Suppressor macrophage treated with lipopolysaccharide for 1 hour (primary cell): ENCODE measurements around the gene TREH.

ENCODE experiments used
- DNase-seq, 3 donors: peaks; one replicate each; pipeline ENCODE4 v3.0.0-alpha.2; 2020 to 2022

TREH gene

DNA sequence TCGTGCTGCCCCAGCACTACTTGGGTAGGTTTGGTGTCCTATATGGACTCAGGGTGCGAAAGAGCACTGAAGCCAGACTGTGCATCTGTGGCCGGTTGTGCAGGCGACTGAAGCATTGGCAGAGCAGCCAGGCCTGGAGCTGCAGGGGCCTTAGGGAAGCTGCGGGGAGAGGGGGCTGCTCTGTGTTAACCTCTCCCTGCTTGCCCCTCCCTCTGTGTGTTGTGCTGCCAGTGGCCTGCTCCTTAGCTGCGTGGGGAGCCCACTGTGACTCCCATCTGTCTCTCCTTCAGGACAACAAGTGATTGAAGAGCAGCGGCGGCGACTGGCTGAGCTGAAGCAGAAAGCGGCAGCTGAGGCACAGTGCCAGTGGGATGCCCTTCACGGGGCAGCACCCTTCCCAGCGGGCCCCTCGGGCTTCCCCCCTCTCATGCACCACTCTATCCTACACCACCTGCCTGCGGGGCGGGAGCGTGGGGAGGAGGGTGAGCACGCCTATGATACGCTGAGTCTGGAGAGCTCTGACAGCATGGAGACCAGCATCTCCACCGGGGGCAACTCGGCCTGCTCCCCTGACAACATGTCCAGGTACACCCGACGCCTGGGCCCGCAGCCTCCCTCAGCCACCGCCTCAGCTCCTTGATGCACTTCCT lies 34.3 kb downstream of the TREH start:
- DNase-seq, result no peak

- no peak for DNase-seq
Observed at GRCh38 chr11:118644496-118644895, 35.0 kb downstream of the TREH start.

DNA sequence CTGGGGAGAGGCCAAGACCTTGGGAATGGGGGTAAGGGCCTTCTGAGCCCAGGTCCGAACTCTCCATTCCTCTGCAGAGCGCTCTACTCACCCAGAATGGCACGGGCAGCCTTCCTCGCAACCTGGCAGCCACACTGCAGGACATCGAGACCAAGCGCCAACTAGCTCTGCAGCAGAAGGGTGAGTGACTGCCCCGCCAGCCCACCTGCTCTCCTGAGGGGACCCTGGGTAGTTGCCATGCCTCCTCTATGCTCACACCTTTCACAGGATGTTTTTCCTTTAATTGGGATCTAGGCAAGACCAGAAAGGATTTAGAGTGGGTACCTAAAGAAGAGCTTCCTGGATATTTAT lies 35.5 kb downstream of the TREH start:
- DNase-seq, result no peak

DNA sequence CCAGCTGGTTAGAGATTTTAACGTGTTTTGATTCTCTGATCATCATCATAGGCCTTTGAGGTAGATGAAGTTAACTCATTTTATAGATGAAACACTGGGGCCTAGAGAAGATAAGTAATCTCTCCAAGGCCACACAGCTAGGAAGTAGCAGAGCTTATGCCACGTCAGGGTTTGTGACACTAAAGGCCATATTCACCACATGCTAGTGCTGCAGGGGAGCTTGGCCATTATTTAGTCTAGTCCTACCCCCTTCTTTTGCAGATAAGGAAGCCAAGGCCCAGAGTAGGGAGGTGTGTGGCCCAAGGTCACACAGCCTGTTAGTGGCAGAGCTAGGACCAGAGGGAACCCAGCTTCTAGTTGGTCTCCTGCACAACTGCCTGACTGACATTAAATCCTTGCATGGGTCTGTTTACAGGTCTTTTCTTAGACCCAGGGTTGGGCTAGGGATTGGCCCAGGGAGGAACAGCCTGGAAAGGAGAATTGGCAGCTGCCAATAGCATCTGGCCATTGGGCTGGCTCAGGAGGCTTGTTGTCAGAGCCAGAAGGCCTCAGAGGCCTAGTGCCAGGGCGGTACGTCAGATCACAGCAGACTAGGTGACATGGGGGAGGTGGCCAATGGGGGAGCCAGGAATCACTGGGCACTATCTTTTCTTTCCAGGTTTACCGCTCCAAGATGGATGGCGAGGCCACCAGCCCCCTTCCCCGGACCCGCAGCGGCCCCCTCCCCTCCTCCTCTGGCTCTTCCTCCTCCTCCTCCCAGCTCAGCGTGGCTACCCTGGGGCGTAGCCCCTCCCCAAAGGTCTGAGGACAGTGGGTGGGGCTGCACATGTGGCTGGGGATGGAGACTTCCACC lies 36.1 kb downstream of the TREH start:
- no peak for DNase-seq

GRCh38 chr11:118641397-118642019 lies 37.9 kb downstream of the TREH start:
- no peak for DNase-seq

DNA sequence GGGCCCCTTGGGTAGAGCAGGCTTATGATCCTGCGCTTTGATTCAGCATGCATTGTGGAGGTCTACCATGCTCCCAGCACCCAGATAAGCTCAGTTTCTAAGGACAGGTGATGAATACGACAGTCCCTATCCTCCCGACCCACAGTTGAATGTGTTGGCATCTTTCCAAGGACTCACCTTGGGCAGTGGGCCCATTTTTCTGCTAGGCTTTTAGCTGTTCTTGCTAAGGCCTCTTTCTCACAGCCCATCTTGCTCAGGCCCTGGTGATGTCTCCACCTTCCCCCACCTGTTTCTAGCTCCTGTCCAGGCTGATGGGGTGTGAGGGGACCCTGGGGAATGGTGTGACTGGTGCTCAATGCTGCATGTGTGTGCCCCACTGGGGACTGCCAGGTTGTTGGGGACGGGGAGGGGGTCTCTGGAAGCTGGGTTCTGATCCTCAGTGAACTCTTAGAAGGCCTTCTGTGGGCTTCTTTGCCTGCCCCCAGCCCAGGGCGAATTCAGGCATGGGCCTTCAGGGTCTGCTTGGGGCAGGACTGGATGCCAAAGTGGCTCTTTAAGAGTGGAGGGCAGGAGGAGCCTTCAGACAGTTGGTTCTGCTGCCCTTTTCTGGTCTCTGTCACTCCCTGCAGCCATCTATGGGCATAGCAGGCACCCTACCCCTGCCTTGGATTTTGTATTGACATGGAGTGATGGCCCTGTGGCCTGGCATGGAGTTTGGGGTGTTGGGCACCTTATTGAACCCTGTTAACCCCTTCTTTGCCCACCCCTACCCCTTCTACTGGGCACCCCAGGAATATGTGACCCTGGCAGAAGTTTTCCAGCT lies 38.9 kb downstream of the TREH start:
- peak in 1 of 3 donors; percentile 19 for DNase-seq

DNA sequence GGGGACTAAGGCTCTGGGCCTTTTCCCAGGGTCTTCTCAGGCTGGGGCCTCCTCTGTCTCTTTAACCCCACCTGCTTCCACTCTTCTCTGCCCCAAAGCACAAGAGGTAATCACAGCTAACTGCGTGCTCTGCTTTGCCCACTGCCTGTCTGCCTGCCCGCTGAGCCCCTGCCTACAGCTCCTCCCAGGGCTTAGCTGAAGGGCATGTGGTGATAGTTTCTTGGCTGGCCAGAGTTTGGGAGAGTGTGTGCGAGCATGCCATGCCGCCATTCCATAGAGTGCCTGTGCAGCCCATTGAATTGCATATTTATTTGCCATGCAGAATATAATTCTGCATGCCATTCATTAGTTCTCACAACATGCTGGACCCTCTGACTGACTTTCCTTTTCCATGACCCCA lies 39.6 kb downstream of the TREH start:
- DNase-seq, result no peak

DNA sequence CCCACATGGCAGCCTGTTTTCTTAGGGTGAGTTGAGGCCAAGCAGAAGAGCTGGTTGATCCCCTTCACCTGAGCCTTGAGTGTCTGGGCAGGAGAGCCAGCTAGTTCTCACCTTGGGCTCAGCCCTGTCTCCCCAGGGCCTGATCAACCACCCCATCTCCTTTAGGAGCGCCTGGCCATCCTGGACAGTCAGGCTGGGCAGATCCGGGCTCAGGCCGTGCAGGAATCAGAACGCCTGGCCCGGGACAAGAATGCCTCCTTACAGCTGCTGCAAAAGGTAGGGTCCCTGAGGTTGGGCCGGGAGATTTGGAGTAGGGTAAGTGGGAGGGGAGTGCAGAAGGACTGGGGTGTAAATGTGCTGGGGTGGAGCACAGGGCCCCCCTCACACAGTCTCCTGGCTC lies 40.7 kb downstream of the TREH start:
- no peak for DNase-seq

DNA sequence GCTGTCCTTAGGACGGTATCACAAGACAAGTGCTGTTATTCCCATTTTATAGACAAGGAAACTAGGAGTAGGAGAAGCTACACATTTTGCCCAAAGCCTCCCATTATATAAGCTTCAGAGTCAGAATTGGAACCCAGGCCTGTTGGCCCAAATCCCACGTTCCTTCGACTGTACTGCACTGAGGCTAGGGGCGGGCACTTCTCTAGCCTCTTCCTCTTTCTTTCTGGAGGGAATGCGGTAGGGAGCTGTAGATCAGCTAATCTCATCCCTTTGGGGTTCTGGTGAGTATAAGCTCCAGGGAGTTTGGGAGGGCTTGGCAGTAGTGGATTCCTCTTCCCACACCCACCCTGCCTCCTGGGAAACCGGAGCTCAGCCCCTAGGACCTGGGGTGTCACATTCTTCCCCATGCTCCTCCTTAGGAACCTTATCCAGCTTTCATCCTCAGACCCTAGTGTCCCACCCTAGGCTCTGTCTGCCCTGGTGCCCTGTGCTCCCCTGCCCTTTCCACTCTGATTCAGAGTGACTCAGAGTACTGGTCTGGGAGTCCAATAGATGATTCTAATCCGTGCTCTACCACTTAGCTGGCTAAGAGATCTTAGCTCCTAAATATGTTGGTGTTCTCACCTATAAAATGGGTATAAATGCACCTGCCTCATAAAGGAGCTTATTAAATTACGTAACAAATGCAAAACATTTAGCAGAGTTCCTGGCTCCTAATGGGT lies 42.7 kb downstream of the TREH start:
- no peak for DNase-seq

- no peak for DNase-seq
Observed at GRCh38 chr11:118635642-118636041, 43.8 kb downstream of the TREH start.

DNA sequence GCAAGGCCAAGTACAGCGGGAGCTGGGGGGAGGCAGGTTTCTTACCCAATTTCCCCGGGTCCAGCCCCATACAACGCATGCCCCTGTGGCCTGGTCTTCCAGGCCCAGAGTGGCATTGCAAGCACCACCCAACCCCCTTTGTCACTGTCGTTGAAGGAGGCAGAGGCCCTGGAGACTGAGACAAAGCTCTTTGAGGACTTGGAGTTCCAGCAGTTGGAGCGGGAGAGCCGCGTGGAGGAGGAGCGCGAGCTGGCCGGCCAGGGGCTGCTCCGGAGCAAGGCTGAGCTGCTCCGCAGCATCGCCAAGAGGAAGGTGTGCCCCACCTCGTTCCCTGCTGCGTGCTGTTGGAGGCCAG lies 44.2 kb downstream of the TREH start:
- no peak for DNase-seq

DNA sequence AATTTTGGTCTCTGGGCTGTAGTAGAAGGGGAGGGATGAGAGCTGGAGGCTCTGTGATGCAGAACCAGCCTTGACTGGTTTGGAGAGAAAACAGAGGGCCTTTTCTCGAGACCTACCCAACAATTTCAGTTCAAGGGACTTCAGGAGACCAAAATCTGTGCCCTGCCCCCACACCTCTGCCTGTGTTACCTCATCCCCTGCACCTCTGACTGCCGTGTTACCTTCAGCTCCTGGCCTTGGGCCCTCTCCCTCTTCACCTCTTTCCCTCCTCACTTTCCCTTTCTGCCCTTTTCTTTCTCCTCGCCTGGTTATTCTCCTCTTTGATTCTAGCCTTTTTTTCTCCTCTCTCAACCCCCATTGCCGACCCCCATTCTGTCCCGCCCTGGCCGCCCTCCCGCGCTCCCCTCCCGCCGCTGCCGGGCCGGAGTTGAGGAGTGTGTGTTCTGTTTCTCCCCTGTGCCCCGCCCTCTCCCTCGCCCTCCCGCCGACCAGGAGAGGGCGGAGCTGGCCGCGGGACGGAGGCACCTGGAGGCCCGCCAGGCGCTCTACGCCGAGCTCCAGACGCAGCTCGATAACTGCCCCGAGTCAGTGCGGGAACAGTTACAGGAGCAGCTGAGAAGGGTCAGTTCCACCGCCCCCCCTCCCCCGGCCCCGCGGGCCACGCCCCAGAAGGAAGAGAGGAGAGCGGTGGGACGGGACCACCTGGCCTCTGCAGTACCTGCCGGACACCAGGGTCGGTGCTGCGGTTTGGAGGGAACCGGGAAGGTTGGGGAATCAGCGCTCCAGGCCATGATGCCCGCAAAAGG lies 44.8 kb downstream of the TREH start:
- no peak for DNase-seq

- DNase-seq, result peak in 1 of 3 donors; percentile 21
Observed at GRCh38 chr11:118633979-118634378, 45.5 kb downstream of the TREH start.

DNA sequence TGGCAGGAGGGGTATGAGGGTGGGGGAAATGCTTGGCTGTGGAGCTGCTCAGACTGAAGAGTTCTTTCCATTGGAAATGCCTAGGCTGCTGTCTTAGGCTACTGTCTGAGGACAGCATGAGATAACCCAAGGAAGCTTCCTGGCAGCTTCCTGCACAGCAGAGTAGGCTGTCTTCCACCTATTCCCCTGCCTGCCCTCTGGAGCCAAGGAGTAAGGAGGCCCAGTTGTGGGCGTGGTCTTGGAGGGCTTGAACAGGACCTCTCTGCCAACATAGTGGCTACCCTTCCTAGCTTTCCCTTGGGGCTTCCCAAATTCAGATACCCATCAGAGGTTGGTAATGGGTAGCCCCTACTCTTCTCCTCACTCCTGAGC lies 46.1 kb downstream of the TREH start:
- no peak for DNase-seq

DNA sequence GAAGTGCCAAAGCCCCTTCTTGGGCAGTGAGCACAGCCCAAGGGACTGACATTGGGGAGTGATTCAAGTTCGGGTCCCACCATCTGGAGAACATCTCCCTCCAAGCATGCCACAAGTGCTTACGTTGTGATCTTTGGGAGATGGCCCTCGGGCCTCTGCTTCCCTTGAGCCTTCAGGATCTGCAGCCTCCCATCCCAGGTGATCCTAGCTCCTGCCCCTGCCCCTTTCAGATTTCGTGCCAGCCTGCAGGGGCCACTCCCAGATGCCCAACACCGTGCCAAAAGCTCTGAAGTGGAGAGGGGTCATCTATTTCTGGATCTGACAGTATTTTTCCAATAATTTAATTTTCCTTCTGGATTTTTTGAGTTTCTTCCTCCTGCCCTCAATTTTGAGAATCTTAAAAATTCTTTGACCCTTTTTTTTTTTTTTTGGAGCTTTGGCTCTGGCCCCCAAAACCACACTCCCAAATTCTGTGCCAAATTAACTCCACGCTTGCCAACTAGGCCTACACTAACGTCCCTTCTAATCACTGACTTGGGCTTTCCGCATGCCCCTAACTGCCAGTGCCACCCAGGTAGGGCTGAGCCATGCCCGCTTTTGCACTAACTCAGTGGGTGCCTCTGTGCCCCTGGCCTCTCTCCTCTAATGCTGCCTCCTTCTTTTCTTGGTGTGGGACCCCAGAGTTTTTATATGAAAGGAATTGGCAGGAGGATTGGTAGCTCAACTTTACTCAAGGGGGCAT lies 46.7 kb downstream of the TREH start:
- DNase-seq, result no peak

DNA sequence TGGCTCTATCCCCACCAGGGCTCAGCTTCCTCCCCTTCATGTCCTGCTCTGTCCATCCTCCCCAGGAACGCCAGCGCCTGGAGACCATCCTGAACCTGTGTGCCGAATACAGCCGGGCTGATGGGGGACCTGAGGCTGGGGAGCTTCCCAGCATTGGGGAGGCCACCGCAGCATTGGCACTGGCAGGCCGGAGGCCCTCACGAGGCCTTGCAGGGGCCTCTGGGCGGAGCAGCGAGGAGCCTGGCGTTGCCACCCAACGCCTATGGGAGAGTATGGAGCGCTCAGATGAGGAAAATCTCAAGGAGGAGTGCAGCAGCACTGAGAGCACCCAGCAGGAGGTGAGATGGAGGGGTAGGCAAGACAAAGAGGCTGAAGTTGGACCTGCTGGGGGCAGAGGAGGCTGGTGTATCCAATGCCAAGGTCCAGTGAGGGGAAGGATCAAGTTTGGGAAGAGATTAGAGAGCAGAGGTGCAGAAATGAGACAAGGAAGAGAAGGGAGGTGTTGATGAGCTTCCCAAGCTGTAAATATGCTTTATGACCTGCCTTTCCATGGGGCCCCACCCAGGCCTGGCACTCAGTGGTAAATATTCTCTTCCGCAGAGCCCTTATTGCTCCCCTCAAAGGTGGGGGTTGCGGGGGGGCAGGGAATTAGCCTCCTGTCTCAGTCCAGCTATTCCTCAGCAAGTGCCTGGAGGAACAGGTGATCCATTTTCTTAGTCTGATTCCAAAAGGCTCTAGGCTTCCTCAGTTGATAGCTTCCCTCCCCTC lies 48.1 kb downstream of the TREH start:
- no peak for DNase-seq

- no peak for DNase-seq
Observed at GRCh38 chr11:118629761-118630661, 49.4 kb downstream of the TREH start.

GRCh38 chr11:118628861-118629549 lies 50.4 kb downstream of the TREH start:
- DNase-seq, result no peak

DNA sequence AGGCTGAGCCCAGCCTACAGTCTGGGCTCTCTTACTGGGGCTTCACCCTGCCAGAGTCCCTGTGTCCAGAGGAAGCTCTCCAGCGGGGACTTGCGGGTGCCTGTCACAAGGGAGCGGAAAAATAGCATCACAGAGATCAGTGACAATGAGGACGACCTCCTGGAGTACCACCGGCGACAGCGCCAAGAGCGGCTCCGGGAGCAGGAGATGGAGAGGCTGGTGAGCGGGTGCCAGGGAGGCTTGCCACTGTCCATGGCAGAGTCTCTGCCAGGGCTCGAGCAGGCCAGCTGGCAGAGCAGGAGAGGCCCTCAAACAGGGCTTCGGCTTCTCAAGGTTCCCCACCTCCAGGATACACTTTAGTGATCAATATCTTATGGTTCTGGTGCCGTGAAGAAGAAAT lies 51.0 kb downstream of the TREH start:
- no peak for DNase-seq
